LoVo (cell line): ENCODE data around the gene CORO2A.

ENCODE experiments used
- DNase-seq: peaks from one replicate; pipeline ENCODE4 v3.0.0-alpha.2; 2016; ENCODE audit warnings: low spot score

CORO2A gene

GRCh38 chr9:98219364-98219716, 26.9 kb upstream of the CORO2A start:
- DNase-seq = no peak

- no peak for DNase-seq
Measured at GRCh38 chr9:98218562-98219363, 26.3 kb upstream of the CORO2A start.

DNA sequence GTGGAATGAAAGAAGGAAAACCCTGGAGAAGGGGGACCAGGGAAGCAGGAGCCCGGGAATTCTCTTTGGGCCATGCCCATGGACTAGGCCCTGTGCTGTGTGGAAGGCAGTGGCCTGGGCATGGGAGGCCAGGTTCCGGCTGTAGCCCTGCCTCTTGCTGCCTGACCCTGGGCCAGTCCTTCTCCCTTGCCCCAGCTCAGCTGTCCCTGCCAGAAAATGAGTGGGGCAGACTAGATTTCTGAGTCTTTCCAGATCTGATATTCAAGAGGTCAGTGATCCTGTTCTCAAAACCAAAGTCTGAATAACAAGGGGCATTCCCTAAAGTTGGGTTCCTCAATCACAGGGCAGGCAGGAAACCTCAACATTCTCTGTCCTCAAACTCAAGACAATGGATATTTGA, 24.8 kb upstream of the CORO2A start:
- no peak for DNase-seq

- no peak for DNase-seq
Measured at GRCh38 chr9:98216391-98216790, 24.0 kb upstream of the CORO2A start.

DNA sequence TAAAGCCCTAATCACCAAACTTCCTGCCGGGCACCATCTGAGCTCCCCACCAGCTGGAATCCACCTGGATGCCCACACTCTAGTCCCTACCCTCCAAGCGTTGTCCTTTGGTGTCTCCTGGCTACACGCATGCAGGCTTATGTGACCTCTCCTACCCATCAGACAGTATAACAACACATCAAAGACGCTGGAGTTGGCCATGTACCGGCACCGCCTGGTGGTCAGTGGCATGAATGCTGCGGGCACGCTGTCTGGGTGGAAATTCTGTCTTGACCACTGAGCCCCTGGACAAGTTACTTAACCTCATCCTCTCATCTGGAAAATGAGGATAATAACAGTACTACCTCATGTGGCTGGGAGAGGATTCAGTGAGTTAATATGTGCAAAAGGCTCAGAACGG, 23.4 kb upstream of the CORO2A start:
- DNase-seq = no peak

DNA sequence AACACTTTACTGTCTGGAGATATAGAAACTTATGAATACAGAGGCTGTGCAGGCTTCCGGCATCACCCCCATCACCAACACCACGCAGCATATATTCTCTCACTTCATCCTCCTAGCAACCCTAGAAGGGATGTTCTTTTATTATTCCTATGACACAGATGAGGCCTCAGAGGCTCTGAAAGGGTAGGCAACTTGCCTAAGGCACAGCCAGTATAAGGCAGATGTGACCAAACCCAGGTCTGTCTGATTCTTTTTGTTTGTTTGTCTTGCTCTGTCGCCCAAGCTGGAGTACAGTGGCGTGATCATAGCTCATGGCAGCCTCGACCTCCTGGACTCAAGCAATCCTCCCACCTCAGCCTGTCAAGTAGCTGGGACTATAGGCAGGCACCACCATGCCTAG, 22.8 kb upstream of the CORO2A start:
- DNase-seq = no peak

DNA sequence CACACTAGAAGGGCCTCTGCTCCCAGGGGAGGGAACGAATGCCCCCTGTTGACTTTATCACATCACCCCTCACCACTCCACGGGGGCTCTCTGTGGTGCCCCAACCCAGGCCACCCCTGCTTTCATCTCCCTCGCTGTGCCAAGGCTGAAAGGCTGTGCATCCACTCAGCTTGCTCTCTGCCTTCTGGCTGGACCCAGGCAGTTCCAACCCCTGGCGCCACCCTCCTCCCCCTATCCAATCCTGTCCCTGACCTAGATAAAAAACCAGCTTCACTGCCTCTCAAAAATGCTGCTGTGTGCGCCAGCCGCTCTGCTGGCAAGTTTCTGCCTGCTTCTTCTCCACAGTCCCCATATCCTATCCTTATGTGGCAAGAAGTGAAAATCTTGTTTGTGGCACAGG, 22.4 kb upstream of the CORO2A start:
- DNase-seq = no peak

DNA sequence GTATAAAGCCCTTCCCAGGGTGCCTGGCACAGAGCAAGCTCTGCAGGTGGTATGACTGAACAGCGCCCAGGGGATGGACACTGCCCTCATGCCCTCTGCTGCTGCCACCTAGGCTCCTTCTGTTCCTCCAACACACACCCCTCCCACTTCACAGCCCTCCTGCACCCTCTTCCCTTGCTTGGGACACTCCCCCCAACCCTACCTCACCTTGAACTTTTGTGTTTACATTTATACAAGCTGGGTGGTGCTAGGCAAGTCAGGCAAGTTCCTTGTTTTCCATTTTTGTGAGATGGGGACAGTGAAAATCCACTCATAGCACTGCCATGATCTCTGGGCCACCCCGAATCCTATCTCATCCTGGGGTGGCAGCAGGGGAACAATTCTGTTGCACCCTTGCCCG, 18.8 kb upstream of the CORO2A start:
- no peak for DNase-seq

GRCh38 chr9:98210435-98210834, 18.0 kb upstream of the CORO2A start:
- no peak for DNase-seq

GRCh38 chr9:98209530-98209929, 17.1 kb upstream of the CORO2A start:
- no peak for DNase-seq

- DNase-seq = no peak
Measured at GRCh38 chr9:98208635-98209034, 16.2 kb upstream of the CORO2A start.

DNA sequence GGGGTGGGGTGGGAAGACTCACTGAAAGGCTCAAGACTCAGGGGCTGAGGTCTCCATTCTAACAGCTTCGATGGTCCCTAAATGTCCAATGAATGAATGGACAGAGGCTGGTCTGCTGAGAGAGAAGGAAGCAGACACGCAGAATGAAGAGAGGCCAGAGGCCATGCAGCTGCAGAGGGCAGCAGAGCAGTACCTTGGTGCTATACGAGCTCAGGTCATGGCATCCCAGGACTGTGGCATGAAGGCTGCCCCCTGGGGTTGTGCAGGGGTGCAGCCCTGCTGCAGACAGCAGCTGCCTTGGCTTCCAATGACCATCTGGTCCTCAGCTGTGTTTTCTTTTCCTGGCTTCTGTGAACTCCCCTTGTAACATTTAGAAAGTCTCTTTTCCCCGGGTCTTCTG, 15.2 kb upstream of the CORO2A start:
- DNase-seq = no peak

DNA sequence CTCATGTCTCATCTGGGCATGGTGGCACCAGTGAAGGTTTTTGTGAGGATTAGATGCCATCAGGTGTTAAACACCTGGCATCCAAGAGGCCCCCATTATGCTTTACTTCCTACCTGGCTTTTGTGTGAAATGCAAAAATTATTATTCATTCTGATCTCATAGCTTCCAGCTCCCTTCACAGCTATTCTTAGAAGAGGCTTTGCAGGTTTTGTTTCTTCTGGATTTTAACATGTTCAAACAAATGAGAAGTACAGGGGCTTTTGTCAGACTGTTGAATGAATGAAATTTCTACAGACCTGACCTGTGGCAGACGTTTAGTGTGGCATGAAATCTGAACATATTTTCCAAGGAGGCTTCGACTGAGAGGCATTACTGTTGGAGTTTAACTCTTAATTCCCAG, 14.3 kb upstream of the CORO2A start:
- DNase-seq = no peak

- no peak for DNase-seq
Measured at GRCh38 chr9:98204692-98205091, 12.3 kb upstream of the CORO2A start.

DNA sequence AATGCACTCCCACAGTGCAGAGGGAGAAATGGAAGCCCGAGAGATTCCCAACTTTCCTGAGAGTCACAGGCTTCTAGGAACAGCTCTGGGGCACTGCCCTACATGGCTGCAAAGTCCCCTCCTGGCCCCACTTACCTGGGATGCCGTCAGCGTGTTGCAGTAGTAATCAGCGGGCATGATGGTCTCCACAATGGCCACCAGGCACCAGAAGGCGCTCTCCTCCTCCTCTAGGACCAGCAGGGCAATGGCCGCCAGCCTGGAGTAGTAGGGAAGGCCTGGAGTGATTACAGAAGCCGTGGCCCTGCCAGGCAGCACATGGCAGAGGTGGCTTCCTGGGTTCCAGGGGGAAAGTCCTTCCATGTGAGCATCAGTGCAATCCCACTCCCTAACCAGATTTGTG, 10.7 kb upstream of the CORO2A start:
- no peak for DNase-seq

DNA sequence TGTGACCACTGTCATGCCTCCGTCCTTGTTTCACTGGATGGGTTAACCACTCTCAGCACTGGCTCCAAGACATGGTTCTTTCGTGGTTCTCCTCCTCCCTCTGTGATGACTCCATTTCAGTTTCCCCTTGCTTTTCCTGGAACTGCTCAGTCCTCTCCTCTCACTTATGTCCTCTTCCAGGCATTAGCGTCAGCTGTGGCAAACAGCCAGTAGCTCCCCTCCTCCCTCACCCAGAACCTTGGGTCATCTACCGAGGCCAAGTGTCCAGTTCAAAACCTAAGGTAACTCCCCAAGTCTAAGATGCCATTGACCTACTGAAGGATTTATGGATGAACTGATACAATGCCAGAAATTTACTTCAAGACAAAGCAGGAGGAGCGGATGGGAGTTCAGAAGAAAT, 9.8 kb upstream of the CORO2A start:
- DNase-seq = no peak

GRCh38 chr9:98201749-98202148, 9.3 kb upstream of the CORO2A start:
- DNase-seq = no peak

DNA sequence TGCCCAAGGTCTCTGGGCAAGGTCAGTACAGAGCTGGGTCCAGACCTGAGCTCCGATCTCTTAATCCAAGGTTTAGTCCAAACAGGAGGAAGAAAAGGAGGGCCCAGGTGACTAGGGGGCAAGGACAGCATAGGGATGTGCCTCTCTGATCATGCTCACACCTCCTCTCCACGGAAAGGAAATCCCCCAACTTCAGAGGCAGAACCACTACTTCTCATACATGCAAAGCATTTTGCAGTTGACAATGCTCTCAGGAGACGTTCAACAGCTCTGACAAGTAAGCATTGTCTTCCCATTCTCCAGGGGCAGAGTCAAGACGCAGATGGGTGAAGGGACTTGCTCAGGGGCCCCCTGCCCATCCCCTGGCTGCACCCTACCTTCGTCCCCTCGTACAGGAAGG, 8.7 kb upstream of the CORO2A start:
- DNase-seq = no peak

DNA sequence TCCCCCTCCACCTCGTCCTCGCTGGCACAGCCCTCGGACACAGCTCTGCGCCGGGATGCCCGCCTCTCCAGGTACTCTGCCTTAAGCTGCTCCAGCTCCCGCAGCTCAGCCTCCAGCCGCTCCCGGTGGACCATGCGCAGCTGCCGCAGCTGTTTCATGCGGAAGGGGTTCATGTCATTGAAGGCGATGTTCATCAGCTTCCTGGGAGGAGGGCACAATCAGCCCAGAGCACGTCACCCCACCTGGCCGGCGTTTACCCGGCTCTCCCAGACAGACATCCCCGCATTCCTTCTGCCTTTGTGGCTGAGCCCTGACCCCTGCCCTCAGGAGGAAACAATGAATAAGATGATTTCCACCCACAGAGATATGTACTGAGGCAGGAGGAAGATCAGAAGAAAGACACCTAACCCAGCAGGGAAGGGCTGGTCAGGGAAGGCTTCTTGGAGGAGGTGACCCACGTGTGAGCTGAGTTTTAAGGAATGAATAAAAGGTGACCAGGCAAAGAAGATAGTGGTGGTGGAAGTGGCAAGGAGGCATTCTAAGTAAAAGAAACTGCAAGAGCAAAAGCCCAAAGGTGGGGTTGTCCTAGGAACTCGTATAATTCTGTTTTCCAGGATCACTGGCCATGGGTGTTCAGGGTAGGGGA, 7.1 kb upstream of the CORO2A start:
- no peak for DNase-seq

DNA sequence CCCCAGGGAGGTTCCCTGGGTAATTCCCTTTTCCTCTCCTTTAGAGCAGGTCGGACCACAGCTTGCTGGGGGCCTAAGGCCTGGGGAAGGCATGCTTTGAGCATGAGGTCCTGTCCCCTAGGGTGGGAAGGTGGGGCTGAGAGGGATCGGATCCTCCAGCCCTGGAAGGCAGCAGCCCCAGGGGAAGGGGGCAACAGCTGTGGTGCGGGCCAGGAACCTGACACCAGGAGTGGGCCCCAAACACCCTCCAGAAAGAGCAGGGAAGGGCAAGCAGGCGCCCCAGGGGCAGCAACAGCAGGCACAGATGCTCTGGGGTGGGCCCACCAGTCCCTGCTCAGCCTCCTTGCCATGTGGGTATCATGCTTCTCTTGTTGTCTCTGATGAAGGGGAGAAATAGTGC, 3.2 kb upstream of the CORO2A start:
- DNase-seq = no peak

GRCh38 chr9:98193336-98193944, 1.0 kb upstream of the CORO2A start:
- no peak for DNase-seq

DNA sequence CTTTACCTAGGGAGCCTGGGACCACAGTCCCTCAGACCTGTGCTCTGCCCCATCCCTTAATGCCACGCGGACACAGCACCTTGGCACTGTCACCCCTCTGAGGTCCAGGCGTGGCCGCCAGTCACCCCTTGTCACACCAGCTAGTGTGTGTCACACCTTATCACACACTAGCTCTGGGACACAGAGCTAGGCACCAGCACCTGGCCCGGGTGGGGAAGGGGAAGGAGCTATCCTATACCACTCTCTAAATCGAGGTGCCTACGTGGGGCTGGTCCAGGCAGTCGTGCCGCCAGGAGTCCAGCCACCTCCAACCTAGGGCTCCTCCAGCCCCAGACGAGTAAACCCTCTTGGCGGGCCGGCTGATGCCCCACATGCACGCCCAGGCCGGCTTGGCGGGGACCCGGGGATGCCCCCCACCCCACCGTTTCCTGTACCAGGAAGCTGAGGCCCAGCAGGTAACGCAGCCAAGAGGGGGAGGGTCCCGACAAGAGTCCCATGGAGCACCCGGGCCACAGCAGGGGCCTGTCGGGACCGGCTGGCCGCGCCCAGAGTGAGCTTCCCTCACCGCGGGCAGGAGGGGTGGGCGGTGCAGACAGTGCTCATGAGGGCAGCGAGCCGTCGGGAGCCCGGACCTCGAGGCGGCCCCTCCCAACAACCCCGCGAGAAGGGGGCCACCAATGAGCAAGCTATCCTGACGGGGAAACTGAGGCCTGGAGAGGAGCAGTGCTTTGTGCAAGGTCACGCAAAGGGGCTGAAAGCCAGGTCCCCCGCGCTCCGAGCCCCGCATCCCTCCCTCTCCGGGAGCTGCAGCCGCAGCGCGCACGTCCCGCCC, 550 bp downstream of the CORO2A start:
- DNase-seq = peak; percentile 32

- no peak for DNase-seq
Measured at GRCh38 chr9:98191181-98191608, 1.2 kb downstream of the CORO2A start.
